HepG2 (cell line): ENCODE data around the gene DCUN1D3. TPM values are rescaled to one million over a fixed set of nuclear protein-coding genes. Genes with fewer than 3 reads are reported as not detected.

Source experiments
- ATF2 ChIP-seq: sonication (generic); formaldehyde crosslinking; IDR thresholded peaks from 2 replicates; pipeline ENCODE4 v1.4.0; 2020; ENCODE audit warnings: missing genetic modification reagents
- CCAR2 ChIP-seq: fragments of 200-400 bp; formaldehyde crosslinking; optimal IDR thresholded peaks from 2 replicates; pipeline ENCODE3; 2018; ENCODE audit warnings: low read depth, mild to moderate bottlenecking, low read length, moderate library complexity
- CENPBD1 ChIP-seq: sonication (generic); formaldehyde crosslinking; IDR thresholded peaks from 2 replicates; pipeline ENCODE4 v1.8.0; 2022; ENCODE audit warnings: missing genetic modification reagents, low read depth, mild to moderate bottlenecking, borderline replicate concordance
- DR1 ChIP-seq: sonication (generic); formaldehyde crosslinking; IDR thresholded peaks from 2 replicates; pipeline ENCODE4 v1.8.0; 2021; ENCODE audit warnings: mild to moderate bottlenecking, missing genetic modification reagents, inconsistent platforms
- GABPA ChIP-seq, 2 experiments: IDR thresholded peaks; 2 replicates each; pipeline ENCODE4 v1.6.1; 2011 to 2016; ENCODE audit warnings: low read depth in 2 of 2, low read length in 1 of 2, missing biosample characterization in 1 of 2, missing genetic modification characterization in 1 of 2
- HDAC1 ChIP-seq: sonication (generic); formaldehyde crosslinking; IDR thresholded peaks from 2 replicates; pipeline ENCODE4 v1.5.1; 2020; ENCODE audit warnings: mild to moderate bottlenecking, missing genetic modification reagents
- NCOA1 ChIP-seq: sonication (generic); formaldehyde crosslinking; IDR thresholded peaks from 2 replicates; pipeline ENCODE4 v1.9.0; 2021; ENCODE audit warnings: missing genetic modification reagents
- SNAPC5 ChIP-seq: sonication (generic); formaldehyde crosslinking; IDR thresholded peaks from 2 replicates; pipeline ENCODE4 v1.8.1; 2023; ENCODE audit warnings: mild to moderate bottlenecking, missing genetic modification reagents, borderline replicate concordance
- SP5 ChIP-seq: IDR thresholded peaks from 2 replicates; pipeline ENCODE4 v1.6.1; 2016; ENCODE audit warnings: low read depth, borderline replicate concordance
- STAT5B ChIP-seq: sonication (generic); formaldehyde crosslinking; IDR thresholded peaks from 2 replicates; pipeline ENCODE4 v1.4.0; 2020; ENCODE audit warnings: missing genetic modification reagents
- TBL1XR1 ChIP-seq: fragments of 150-350 bp; IDR thresholded peaks from 2 replicates; pipeline ENCODE4 v1.6.1; 2014; ENCODE audit warnings: borderline replicate concordance, low read length; ENCODE audit not compliant: partially characterized antibody
- TEF ChIP-seq: sonication (generic); formaldehyde crosslinking; IDR thresholded peaks from 2 replicates; pipeline ENCODE4 v1.5.0; 2020; ENCODE audit warnings: missing genetic modification reagents
- THAP11 ChIP-seq: IDR thresholded peaks from 2 replicates; pipeline ENCODE4 v1.6.1; 2016; ENCODE audit warnings: missing biosample characterization, missing genetic modification reagents
- ZNF101 ChIP-seq: sonication (generic); formaldehyde crosslinking; IDR thresholded peaks from 2 replicates; pipeline ENCODE4 v1.4.0; 2020; ENCODE audit warnings: mild to moderate bottlenecking, low read depth, missing genetic modification reagents, borderline replicate concordance
- ZNF20 ChIP-seq: sonication (generic); formaldehyde crosslinking; IDR thresholded peaks from 2 replicates; pipeline ENCODE4 v1.4.0; 2020; ENCODE audit warnings: mild to moderate bottlenecking, moderate library complexity, missing genetic modification reagents
- ZNF274 ChIP-seq: sonication (generic); formaldehyde crosslinking; IDR thresholded peaks from 2 replicates; pipeline ENCODE4 v1.5.1; 2020; ENCODE audit warnings: mild to moderate bottlenecking, missing genetic modification reagents
- ZNF331 ChIP-seq: sonication (generic); formaldehyde crosslinking; IDR thresholded peaks from 2 replicates; pipeline ENCODE4 v1.4.0; 2020; ENCODE audit warnings: missing genetic modification reagents
- ZNF468 ChIP-seq: sonication (generic); formaldehyde crosslinking; IDR thresholded peaks from 2 replicates; pipeline ENCODE4 v1.8.0; 2022; ENCODE audit warnings: mild to moderate bottlenecking, moderate library complexity, missing genetic modification reagents
- ZNF484 ChIP-seq: sonication (generic); formaldehyde crosslinking; IDR thresholded peaks from 2 replicates; pipeline ENCODE4 v1.5.1; 2020; ENCODE audit warnings: mild to moderate bottlenecking, low read depth, missing genetic modification reagents, borderline replicate concordance
- ZNF501 ChIP-seq: sonication (generic); formaldehyde crosslinking; IDR thresholded peaks from 2 replicates; pipeline ENCODE4 v1.5.1; 2020; ENCODE audit warnings: mild to moderate bottlenecking, moderate library complexity, missing genetic modification reagents
- ZNF556 ChIP-seq: sonication (generic); formaldehyde crosslinking; IDR thresholded peaks from 2 replicates; pipeline ENCODE4 v1.4.0; 2020; ENCODE audit warnings: mild to moderate bottlenecking, missing genetic modification reagents, borderline replicate concordance
- ZNF710 ChIP-seq: sonication (generic); formaldehyde crosslinking; IDR thresholded peaks from 2 replicates; pipeline ENCODE4 v1.5.0; 2020; ENCODE audit warnings: mild to moderate bottlenecking, missing genetic modification reagents, borderline replicate concordance
- ZNF776 ChIP-seq: sonication (generic); formaldehyde crosslinking; IDR thresholded peaks from 2 replicates; pipeline ENCODE4 v1.4.0; 2020; ENCODE audit warnings: mild to moderate bottlenecking, missing genetic modification reagents
- ZNF792 ChIP-seq: IDR thresholded peaks from 2 replicates; pipeline ENCODE4 v1.6.1; 2016
- polyA plus RNA-seq, 8 experiments: library from polyadenylated mRNA; depleted of rRNA in 3 of 8; stranded (reverse) in 7 of 8; unstranded in 1 of 8; fragments of >200 nt; fragmentation: Illumina TruSeq in 4 of 8; extraction: Trizol in 4 of 8; gene quantifications; 2 replicates each; pipeline versions ENCODE4 v1.2.1 to v1.2.3, GENCODE V29; 2011 to 2016; ENCODE audit warnings: low read depth in 4 of 8, missing spikeins in 1 of 8, mixed read lengths in 1 of 8; ENCODE audit not compliant: insufficient read depth in 1 of 8
- total RNA-seq, 5 experiments: library from RNA; depleted of rRNA; stranded (reverse); fragments of >200 nt; fragmentation: Illumina TruSeq; extraction: Trizol; gene quantifications; 2 replicates each; pipeline ENCODE4 v1.2.3, GENCODE V29; 2016; ENCODE audit warnings: low read depth in 1 of 5

Gene DCUN1D3
- total and polyA plus RNA-seq, 2 of the 13 experiments (the other 11 are each of a cell fraction or from before 2014, with no cell fraction given), result 5.0 to 19.3 TPM

GRCh38 chr16:20900299-20901067 lies at the start of gene DCUN1D3, which contains the start of gene LYRM1 (continued):
- TF ChIP-seq ZNF710 (peak; percentile 86; the same call in 1 of the 2 replicates), TEF (no peak), ZNF274 (CRISPR knock-in tag) (peak; percentile 89; the same call in 1 of the 2 replicates), THAP11 (peak; percentile 68), GABPA (IDR thresholded peaks at IDR 0.05; ENCODE audit: low read depth, low read length) (peak; percentile 67), GABPA (CRISPR knock-in tag; IDR thresholded peaks at IDR 0.05; ENCODE audit: low read depth) (peak; percentile 93), ZNF331 (CRISPR knock-in tag) (peak; percentile 68), STAT5B (CRISPR knock-in tag) (peak; percentile 65; the same call in 1 of the 2 replicates), HDAC1 (CRISPR knock-in tag) (peak; percentile 84), NCOA1 (CRISPR knock-in tag) (peak; percentile 45; the same call in 1 of the 2 replicates), ZNF776 (CRISPR knock-in tag) (peak; percentile 56; the same call in 1 of the 2 replicates), SNAPC5 (CRISPR knock-in tag) (peak; percentile 88), ZNF501 (CRISPR knock-in tag) (peak; percentile 37), ZNF556 (0 out of 2 replicates have a peak, but pooled peaks have one; percentile 39), CENPBD1 (CRISPR knock-in tag) (peak; percentile 83; the same call in 1 of the 2 replicates), ZNF484 (CRISPR knock-in tag) (no peak), CCAR2 (peak; percentile 43), TBL1XR1 (no peak), ZNF468 (no peak), SP5 (CRISPR knock-in tag) (no peak; the same call in 1 of the 2 replicates), ZNF792 (CRISPR knock-in tag) (no peak; the same call in 1 of the 2 replicates), DR1 (CRISPR knock-in tag) (peak; percentile 85; the same call in 1 of the 2 replicates), ATF2 (CRISPR knock-in tag) (peak; percentile 74; the same call in 1 of the 2 replicates), ZNF101 (CRISPR knock-in tag) (no peak), ZNF20 (CRISPR knock-in tag) (no peak; the same call in 1 of the 2 replicates)
